GM23338 (cell line): ENCODE data around the gene LMX1B. TPM values are rescaled to one million over a fixed set of nuclear protein-coding genes. Genes with fewer than 3 reads are reported as not detected.
A peak's percentile ranks its signal among the peaks of the same experiment; 100 is the strongest.

Experiments
- ATAC-seq: fragments of 200-7000 bp; cut with Tn5 transposase; 3 replicates; pipeline ENCODE4 v1.9.1; 2020
- DNase-seq: peaks from one replicate; pipeline ENCODE4 v3.0.0-alpha.2; 2015; ENCODE audit warnings: low spot score
- H2AFZ ChIP-seq: fragments of 200-600 bp; sonication (generic); 2 replicates; pipeline ENCODE4 v1.8.0; 2016; ENCODE audit warnings: antibody characterized with exemption, mild to moderate bottlenecking, moderate library complexity
- H3F3A ChIP-seq: fragments of 200-600 bp; sonication (generic); replicated peaks from 2 replicates; pipeline ENCODE4 v1.8.0; 2017; ENCODE audit warnings: antibody characterized with exemption, mixed run types, low read depth
- H3K27ac ChIP-seq: fragments of 200-600 bp; sonication (generic); 2 replicates; pipeline ENCODE4 v1.6.1; 2016; ENCODE audit warnings: low read depth
- H3K27me3 ChIP-seq: fragments of 200-600 bp; sonication (generic); 2 replicates; pipeline ENCODE4 v1.8.0; 2016; ENCODE audit warnings: mild to moderate bottlenecking, mixed run types, moderate library complexity; ENCODE audit not compliant: insufficient read depth
- H3K36me3 ChIP-seq: fragments of 200-600 bp; sonication (generic); 2 replicates; pipeline ENCODE4 v1.8.0; 2016; ENCODE audit warnings: mild to moderate bottlenecking; ENCODE audit not compliant: insufficient read depth
- H3K4me1 ChIP-seq: fragments of 200-600 bp; sonication (generic); 2 replicates; pipeline ENCODE4 v1.8.0; 2016; ENCODE audit warnings: mild to moderate bottlenecking, moderate library complexity; ENCODE audit not compliant: insufficient read depth
- H3K4me2 ChIP-seq: fragments of 200-600 bp; sonication (generic); 2 replicates; pipeline ENCODE4 v1.7.1; 2017; ENCODE audit warnings: mixed run types
- H3K4me3 ChIP-seq: fragments of 200-600 bp; sonication (generic); 2 replicates; pipeline ENCODE4 v1.6.1; 2016; ENCODE audit warnings: mixed run types
- H3K79me2 ChIP-seq: fragments of 200-600 bp; sonication (generic); replicated peaks from 2 replicates; pipeline ENCODE4 v1.8.0; 2017; ENCODE audit warnings: mild to moderate bottlenecking; ENCODE audit not compliant: insufficient read depth
- H3K9me2 ChIP-seq: fragments of 200-600 bp; sonication (generic); 2 replicates; pipeline ENCODE4 v1.8.0; 2017; ENCODE audit not compliant: insufficient read depth
- H4K20me1 ChIP-seq: fragments of 200-600 bp; sonication (generic); replicated peaks from 2 replicates; pipeline ENCODE4 v1.8.0; 2017; ENCODE audit warnings: mild to moderate bottlenecking; ENCODE audit not compliant: insufficient read depth
- H3K27ac Mint-ChIP-seq: 2 replicates; pipeline ENCODE4 v1.8.0; 2020; ENCODE audit warnings: inconsistent platforms, mild to moderate bottlenecking, moderate library complexity, mixed read lengths
- H3K27me3 Mint-ChIP-seq: 3 replicates; pipeline ENCODE4 v1.8.0; 2022; ENCODE audit warnings: low read depth, mild to moderate bottlenecking, moderate library complexity, mixed read lengths, inconsistent platforms; ENCODE audit not compliant: insufficient read depth, poor library complexity
- H3K36me3 Mint-ChIP-seq: 3 replicates; pipeline ENCODE4 v1.8.0; 2021; ENCODE audit warnings: low read depth, mild to moderate bottlenecking, inconsistent platforms, moderate library complexity, mixed read lengths
- H3K4me1 Mint-ChIP-seq: 3 replicates; pipeline ENCODE4 v1.8.0; 2020; ENCODE audit warnings: mild to moderate bottlenecking, inconsistent platforms, mixed read lengths
- H3K4me3 Mint-ChIP-seq: 3 replicates; pipeline ENCODE4 v1.8.0; 2021; ENCODE audit warnings: moderate library complexity, mild to moderate bottlenecking, inconsistent platforms, mixed read lengths
- H3K9me3 Mint-ChIP-seq: 3 replicates; pipeline ENCODE4 v1.8.0; 2020; ENCODE audit warnings: moderate library complexity, mild to moderate bottlenecking, inconsistent platforms, mixed read lengths
- CREB1 ChIP-seq: fragments of 250-450 bp; sonication (Bioruptor Pico); IDR thresholded peaks from 2 replicates; pipeline ENCODE4 v1.5.0; 2020; ENCODE audit warnings: low read depth, mild to moderate bottlenecking, moderate library complexity
- EZH2 ChIP-seq: fragments of 200-600 bp; sonication (generic); IDR thresholded peaks from one replicate; pipeline ENCODE4 v1.8.0; 2017; ENCODE audit warnings: antibody characterized with exemption, mild to moderate bottlenecking, low read depth; ENCODE audit not compliant: unreplicated experiment
- EZH2phosphoT487 ChIP-seq: fragments of 200-600 bp; sonication (generic); IDR thresholded peaks from one replicate; pipeline ENCODE4 v1.8.1; 2018; ENCODE audit warnings: antibody characterized with exemption; ENCODE audit not compliant: unreplicated experiment
- JUNB ChIP-seq: IDR thresholded peaks from one replicate; pipeline ENCODE4 v1.6.1; 2016; ENCODE audit warnings: antibody characterized with exemption; ENCODE audit not compliant: unreplicated experiment
- POLR2AphosphoS5 ChIP-seq: IDR thresholded peaks from 2 replicates; pipeline ENCODE4 v1.6.1; 2016; ENCODE audit warnings: antibody characterized with exemption, low read depth
- STAT1 ChIP-seq: IDR thresholded peaks from one replicate; pipeline ENCODE4 v1.6.1; 2016; ENCODE audit warnings: antibody characterized with exemption; ENCODE audit not compliant: unreplicated experiment
- ZNF114 ChIP-seq: fragments of 250-450 bp; sonication (Bioruptor Pico); IDR thresholded peaks from 2 replicates; pipeline ENCODE4 v1.5.0; 2020; ENCODE audit warnings: mild to moderate bottlenecking, moderate library complexity
- ZNF331 ChIP-seq: fragments of 250-450 bp; sonication (Bioruptor Pico); IDR thresholded peaks from 2 replicates; pipeline ENCODE4 v1.5.0; 2020; ENCODE audit warnings: low read depth, mild to moderate bottlenecking, moderate library complexity
- polyA plus RNA-seq: library from polyadenylated mRNA; unstranded; fragments of >200 nt; fragmentation: Nextera tagmentation; extraction: Ambion mirVana; gene quantifications from 2 replicates; pipeline ENCODE4 v1.2.1, GENCODE V29; 2016
- total RNA-seq: library from RNA; depleted of rRNA; stranded (reverse); fragments of >200 nt; shearing (Covaris generic); gene quantifications from 2 replicates; pipeline ENCODE4 v1.2.3, GENCODE V29; 2014
- TF ChIP-seq, protein P1 (sequence below): IDR thresholded peaks from 2 replicates; pipeline ENCODE4 v1.6.1; 2016; ENCODE audit warnings: antibody characterized with exemption
- TF ChIP-seq, protein P2 (sequence below): IDR thresholded peaks from one replicate; pipeline ENCODE4 v1.6.1; 2018; ENCODE audit warnings: antibody characterized with exemption; ENCODE audit not compliant: unreplicated experiment
- TF ChIP-seq, protein P3 (sequence below), 2 experiments: fragments of 200-600 bp in 1 of 2; sonication (generic) in 1 of 2; conservative IDR thresholded peaks; 2 replicates each; pipeline versions ENCODE4 v1.5.1 to v1.6.1; 2016 to 2017; ENCODE audit warnings: antibody characterized with exemption in 2 of 2, low read depth in 2 of 2, mild to moderate bottlenecking in 2 of 2, moderate library complexity in 1 of 2

The LMX1B gene
- total and polyA plus RNA-seq, 2 experiments from 2014 or later: 0.08 to 0.21 TPM

DNA sequence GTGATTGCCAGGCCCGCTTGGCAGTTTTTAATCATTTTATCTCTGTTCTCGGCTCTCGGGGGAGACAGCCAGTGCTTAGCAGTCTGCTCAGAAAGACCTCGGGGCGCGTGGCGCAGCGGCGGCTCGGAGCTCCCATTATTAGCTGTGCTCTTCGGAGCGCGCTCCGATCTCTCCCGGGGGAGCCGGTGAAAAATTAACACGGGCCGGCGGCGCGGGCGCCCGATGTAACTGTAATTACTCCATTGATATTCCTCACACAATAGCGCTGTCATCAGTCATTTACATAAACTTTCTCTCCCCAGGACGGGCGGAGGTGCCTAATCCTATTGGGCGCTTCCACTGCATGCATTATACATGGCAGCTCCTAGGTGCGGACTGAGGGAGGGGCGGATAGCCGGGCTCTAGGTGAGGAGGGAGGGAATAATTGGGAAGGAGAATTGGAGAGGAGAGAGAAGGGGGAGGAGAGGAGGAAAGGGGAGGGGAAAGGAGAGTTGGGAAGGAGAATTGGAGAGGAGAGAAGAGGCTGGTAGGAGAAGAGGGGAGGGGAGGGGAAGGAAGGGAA lies 24.9 kb downstream of the LMX1B start:
- H3K4me2 ChIP-seq: peak overlapping the region; percentile 76
- no peaks in the 10 kb centered on the region for H3K36me3 ChIP-seq
- H4K20me1 ChIP-seq: no peaks in the 10 kb centered on the region; the same call in 1 of the 2 replicates
- peak; percentile 77 for ATAC-seq
- no peak overlapping the region for H3K27ac ChIP-seq
- no peaks in the 10 kb centered on the region for H3K9me2 ChIP-seq
- H3F3A ChIP-seq: no peaks in the 10 kb centered on the region
- H3K4me1 ChIP-seq: peaks cover 13% of the 10 kb centered on the region; the same call in 1 of the 2 replicates
- Mint-ChIP-seq H3K27ac (no peak overlapping the region), H3K4me3 (peak overlapping the region; percentile 71), H3K9me3 (no peaks in the 10 kb centered on the region; the same call in 2 of the 3 replicates), H3K36me3 (no peaks in the 10 kb centered on the region), H3K27me3 (peaks cover 71% of the 10 kb centered on the region), H3K4me1 (peaks cover 29% of the 10 kb centered on the region)
- H3K79me2 ChIP-seq: no peaks in the 10 kb centered on the region
- H2AFZ ChIP-seq: peak overlapping the region; percentile 67; the same call in 1 of the 2 replicates
- H3K4me3 ChIP-seq: peak overlapping the region; percentile 48
- TF ChIP-seq ZNF331 (CRISPR knock-in tag) (no peak), JUNB (no peak), ZNF114 (CRISPR knock-in tag) (no peak), CREB1 (no peak), EZH2phosphoT487 (no peak), STAT1 (no peak), EZH2 (peak; percentile 70)
- DNase-seq: peak; percentile 84
- H3K27me3 ChIP-seq: peaks cover 82% of the 10 kb centered on the region

DNA sequence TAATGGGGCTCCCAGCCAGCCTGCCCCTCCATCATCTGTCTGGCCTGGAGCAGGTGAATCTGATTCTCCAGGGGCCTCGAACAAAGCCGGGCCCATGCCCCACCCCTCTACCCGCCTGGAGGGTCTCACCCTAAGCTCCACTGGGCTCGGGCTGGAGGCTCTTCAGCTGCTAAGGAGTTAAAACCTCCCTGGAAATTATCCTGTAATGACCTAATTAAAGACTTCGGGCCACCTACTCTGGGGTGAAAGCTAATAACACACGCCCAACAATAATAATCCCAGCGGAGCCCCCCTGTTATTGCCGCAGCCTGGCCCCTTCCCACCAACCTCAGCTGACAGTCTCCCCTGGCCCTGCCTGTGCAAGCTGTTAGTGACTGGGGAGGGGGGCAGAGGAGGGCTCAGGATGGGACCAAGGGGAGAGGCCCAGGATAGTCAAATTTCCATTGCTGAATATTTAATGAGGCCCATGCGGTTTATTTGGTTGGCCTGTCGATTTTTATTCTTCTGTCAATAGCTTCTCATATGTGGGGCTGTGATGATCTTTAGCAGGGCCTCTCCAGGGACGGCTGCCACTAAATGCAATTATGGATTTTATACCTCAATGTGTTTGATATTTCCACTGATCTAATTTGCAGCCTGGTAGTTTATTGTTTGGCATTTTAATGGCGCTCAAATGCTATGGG lies 25.7 kb downstream of the LMX1B start:
- no peaks in the 10 kb centered on the region for H3K79me2 ChIP-seq
- TF ChIP-seq EZH2 (no peak), EZH2phosphoT487 (no peak), POLR2AphosphoS5 (no peak), ZNF114 (CRISPR knock-in tag) (no peak), STAT1 (no peak), JUNB (no peak)
- TF ChIP-seq, protein P1, sequence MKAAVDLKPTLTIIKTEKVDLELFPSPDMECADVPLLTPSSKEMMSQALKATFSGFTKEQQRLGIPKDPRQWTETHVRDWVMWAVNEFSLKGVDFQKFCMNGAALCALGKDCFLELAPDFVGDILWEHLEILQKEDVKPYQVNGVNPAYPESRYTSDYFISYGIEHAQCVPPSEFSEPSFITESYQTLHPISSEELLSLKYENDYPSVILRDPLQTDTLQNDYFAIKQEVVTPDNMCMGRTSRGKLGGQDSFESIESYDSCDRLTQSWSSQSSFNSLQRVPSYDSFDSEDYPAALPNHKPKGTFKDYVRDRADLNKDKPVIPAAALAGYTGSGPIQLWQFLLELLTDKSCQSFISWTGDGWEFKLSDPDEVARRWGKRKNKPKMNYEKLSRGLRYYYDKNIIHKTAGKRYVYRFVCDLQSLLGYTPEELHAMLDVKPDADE: no peak
- TF ChIP-seq, protein P2, sequence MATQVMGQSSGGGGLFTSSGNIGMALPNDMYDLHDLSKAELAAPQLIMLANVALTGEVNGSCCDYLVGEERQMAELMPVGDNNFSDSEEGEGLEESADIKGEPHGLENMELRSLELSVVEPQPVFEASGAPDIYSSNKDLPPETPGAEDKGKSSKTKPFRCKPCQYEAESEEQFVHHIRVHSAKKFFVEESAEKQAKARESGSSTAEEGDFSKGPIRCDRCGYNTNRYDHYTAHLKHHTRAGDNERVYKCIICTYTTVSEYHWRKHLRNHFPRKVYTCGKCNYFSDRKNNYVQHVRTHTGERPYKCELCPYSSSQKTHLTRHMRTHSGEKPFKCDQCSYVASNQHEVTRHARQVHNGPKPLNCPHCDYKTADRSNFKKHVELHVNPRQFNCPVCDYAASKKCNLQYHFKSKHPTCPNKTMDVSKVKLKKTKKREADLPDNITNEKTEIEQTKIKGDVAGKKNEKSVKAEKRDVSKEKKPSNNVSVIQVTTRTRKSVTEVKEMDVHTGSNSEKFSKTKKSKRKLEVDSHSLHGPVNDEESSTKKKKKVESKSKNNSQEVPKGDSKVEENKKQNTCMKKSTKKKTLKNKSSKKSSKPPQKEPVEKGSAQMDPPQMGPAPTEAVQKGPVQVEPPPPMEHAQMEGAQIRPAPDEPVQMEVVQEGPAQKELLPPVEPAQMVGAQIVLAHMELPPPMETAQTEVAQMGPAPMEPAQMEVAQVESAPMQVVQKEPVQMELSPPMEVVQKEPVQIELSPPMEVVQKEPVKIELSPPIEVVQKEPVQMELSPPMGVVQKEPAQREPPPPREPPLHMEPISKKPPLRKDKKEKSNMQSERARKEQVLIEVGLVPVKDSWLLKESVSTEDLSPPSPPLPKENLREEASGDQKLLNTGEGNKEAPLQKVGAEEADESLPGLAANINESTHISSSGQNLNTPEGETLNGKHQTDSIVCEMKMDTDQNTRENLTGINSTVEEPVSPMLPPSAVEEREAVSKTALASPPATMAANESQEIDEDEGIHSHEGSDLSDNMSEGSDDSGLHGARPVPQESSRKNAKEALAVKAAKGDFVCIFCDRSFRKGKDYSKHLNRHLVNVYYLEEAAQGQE: no peak
- TF ChIP-seq, protein P3, sequence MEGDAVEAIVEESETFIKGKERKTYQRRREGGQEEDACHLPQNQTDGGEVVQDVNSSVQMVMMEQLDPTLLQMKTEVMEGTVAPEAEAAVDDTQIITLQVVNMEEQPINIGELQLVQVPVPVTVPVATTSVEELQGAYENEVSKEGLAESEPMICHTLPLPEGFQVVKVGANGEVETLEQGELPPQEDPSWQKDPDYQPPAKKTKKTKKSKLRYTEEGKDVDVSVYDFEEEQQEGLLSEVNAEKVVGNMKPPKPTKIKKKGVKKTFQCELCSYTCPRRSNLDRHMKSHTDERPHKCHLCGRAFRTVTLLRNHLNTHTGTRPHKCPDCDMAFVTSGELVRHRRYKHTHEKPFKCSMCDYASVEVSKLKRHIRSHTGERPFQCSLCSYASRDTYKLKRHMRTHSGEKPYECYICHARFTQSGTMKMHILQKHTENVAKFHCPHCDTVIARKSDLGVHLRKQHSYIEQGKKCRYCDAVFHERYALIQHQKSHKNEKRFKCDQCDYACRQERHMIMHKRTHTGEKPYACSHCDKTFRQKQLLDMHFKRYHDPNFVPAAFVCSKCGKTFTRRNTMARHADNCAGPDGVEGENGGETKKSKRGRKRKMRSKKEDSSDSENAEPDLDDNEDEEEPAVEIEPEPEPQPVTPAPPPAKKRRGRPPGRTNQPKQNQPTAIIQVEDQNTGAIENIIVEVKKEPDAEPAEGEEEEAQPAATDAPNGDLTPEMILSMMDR (conservative IDR thresholded peaks at IDR 0.05; ENCODE audit: low read depth in 2 of 2): no peak

More for the DNA sequence above, 25.7 kb downstream of the LMX1B start:
- Histone ChIP-seq H3K4me3 (peak overlapping the region; percentile 48), H3K4me2 (peak overlapping the region; percentile 76), H4K20me1 (no peaks in the 10 kb centered on the region; the same call in 1 of the 2 replicates), H3K4me1 (peaks cover 21% of the 10 kb centered on the region), H3K9me2 (no peaks in the 10 kb centered on the region), H3K27me3 (peaks cover 76% of the 10 kb centered on the region), H3K27ac (no peak overlapping the region), H2AFZ (peak overlapping the region; percentile 67; the same call in 1 of the 2 replicates), H3F3A (no peaks in the 10 kb centered on the region), H3K36me3 (no peaks in the 10 kb centered on the region)
- Mint-ChIP-seq H3K4me1 (peaks cover 37% of the 10 kb centered on the region), H3K4me3 (no peak overlapping the region; the same call in 2 of the 3 replicates), H3K9me3 (no peaks in the 10 kb centered on the region; the same call in 2 of the 3 replicates), H3K27me3 (peaks cover 66% of the 10 kb centered on the region), H3K36me3 (no peaks in the 10 kb centered on the region), H3K27ac (no peak overlapping the region)
- peak; percentile 7 for ATAC-seq
- DNase-seq: no peak
